SK-N-SH (cell line): ENCODE measurements around the gene RAD51B.

ENCODE experiments used
- CTCF ChIP-seq: fragments of 200-600 bp; sonication (generic); IDR thresholded peaks from 2 replicates; pipeline ENCODE4 v1.6.1; 2017; ENCODE audit warnings: antibody characterized with exemption, mild to moderate bottlenecking, moderate library complexity
- ELF1 ChIP-seq: IDR thresholded peaks from 2 replicates; pipeline ENCODE4 v1.4.0; 2012
- EZH2phosphoT487 ChIP-seq: fragments of 200-600 bp; sonication (generic); IDR thresholded peaks from 2 replicates; pipeline ENCODE4 v1.6.1; 2017; ENCODE audit warnings: low read depth, mixed run types, mild to moderate bottlenecking, antibody characterized with exemption, moderate library complexity, borderline replicate concordance
- GABPA ChIP-seq: IDR thresholded peaks from 2 replicates; pipeline ENCODE4 v1.4.0; 2012; ENCODE audit warnings: low read depth, mild to moderate bottlenecking
- POLR2AphosphoS5 ChIP-seq: IDR thresholded peaks from 2 replicates; pipeline ENCODE4 v1.6.1; 2012; ENCODE audit warnings: low read depth, low read length
- RCOR1 ChIP-seq: fragments of 150-350 bp; IDR thresholded peaks from 2 replicates; pipeline ENCODE4 v1.6.1; 2017; ENCODE audit warnings: antibody characterized with exemption, low read length
- RXRA ChIP-seq: IDR thresholded peaks from 2 replicates; pipeline ENCODE4 v1.4.0; 2012; ENCODE audit warnings: low read depth, mild to moderate bottlenecking, borderline replicate concordance
- SMC3 ChIP-seq: IDR thresholded peaks from 2 replicates; pipeline ENCODE4 v1.6.1; 2012; ENCODE audit warnings: low read depth, low read length, improper control_type of control experiment
- USF2 ChIP-seq: fragments of 150-350 bp; IDR thresholded peaks from 2 replicates; pipeline ENCODE4 v1.6.1; 2017; ENCODE audit warnings: antibody characterized with exemption, low read length, low read depth, borderline replicate concordance

- TF ChIP-seq EZH2phosphoT487, result no peak
- no peak for TF ChIP-seq CTCF
- no peak for TF ChIP-seq POLR2AphosphoS5
- TF ChIP-seq RXRA, result no peak
- no peak for TF ChIP-seq SMC3
- no peak for TF ChIP-seq ELF1
- no peak for TF ChIP-seq GABPA
- no peak for TF ChIP-seq USF2
- no peak for TF ChIP-seq RCOR1
These were observed 754.1 kb downstream of the RAD51B start for GRCh38 chr14:68573722-68574121.
